Brain microvascular endothelial cell (primary cell): ENCODE results near the gene COL6A5.
A peak's percentile ranks its signal among the peaks of the same experiment; 100 is the strongest.

Source experiments
- DNase-seq: peaks from one replicate; pipeline ENCODE4 v3.0.0-alpha.2; 2020
- H3K27ac ChIP-seq: fragments of 250-450 bp; sonication (Bioruptor Pico); 2 replicates; pipeline ENCODE4 v1.5.1; 2020; ENCODE audit warnings: mild to moderate bottlenecking, moderate library complexity
- H3K27me3 ChIP-seq: fragments of 250-450 bp; sonication (Bioruptor Pico); replicated peaks from 2 replicates; pipeline ENCODE4 v1.5.1; 2020; ENCODE audit warnings: mild to moderate bottlenecking
- H3K36me3 ChIP-seq: fragments of 250-450 bp; sonication (Bioruptor Pico); replicated peaks from 2 replicates; pipeline ENCODE4 v1.5.1; 2020; ENCODE audit warnings: mild to moderate bottlenecking
- H3K4me3 ChIP-seq: 2 replicates; pipeline ENCODE4 v1.5.1; 2011; ENCODE audit warnings: low read depth, mild to moderate bottlenecking, control low read depth, low read length, moderate library complexity
- CTCF ChIP-seq: IDR thresholded peaks from 2 replicates; pipeline ENCODE4 v1.5.1; 2011; ENCODE audit warnings: low read depth, mild to moderate bottlenecking, moderate library complexity, low read length, control low read depth, inconsistent platforms; ENCODE audit errors: missing control alignments
- in situ Hi-C: cut with HindIII; loops from 2 replicates; pipeline ENCODE4 v1.10.0; 2017; ENCODE audit warnings: low sequenced_read_pairs, low pct_ligation_motif_present

Gene COL6A5

GRCh38 chr3:130354430-130354829 lies 9.0 kb downstream of the COL6A5 start:
- Histone ChIP-seq H3K36me3 (no peaks in the 10 kb centered on the region), H3K27me3 (no peaks in the 10 kb centered on the region), H3K27ac (no peak overlapping the region), H3K4me3 (no peak overlapping the region)
- TF ChIP-seq CTCF: no peak
- in situ Hi-C loops: no loop called here
- no peak for DNase-seq

GRCh38 chr3:130374033-130374432 lies 28.6 kb downstream of the COL6A5 start:
- H3K27ac ChIP-seq: no peak overlapping the region
- TF ChIP-seq CTCF: no peak
- no peak for DNase-seq
- no peaks in the 10 kb centered on the region for H3K27me3 ChIP-seq
- H3K4me3 ChIP-seq: no peak overlapping the region
- in situ Hi-C loops: no loop called here
- H3K36me3 ChIP-seq: no peaks in the 10 kb centered on the region

DNA sequence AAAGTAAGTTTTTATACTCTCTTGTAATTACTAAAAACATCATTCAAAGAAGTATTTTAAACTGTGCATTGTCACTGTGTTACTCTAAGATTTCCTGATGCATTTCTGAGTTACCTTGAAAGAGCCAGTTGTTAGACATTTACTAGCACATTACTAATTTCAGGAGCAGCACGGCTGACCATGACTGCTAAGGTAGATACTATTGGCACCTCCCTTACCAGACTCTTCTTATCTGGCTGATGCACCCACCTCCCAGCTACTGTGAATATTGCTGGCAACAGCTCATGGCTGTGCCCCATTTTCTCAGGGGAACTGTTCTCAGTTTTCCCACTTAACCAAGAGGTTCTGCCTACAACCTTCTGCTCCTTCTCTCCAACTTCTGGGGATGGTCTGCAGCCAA lies 29.4 kb downstream of the COL6A5 start:
- no peak overlapping the region for H3K4me3 ChIP-seq
- TF ChIP-seq CTCF: no peak
- H3K36me3 ChIP-seq: no peaks in the 10 kb centered on the region
- no peak overlapping the region for H3K27ac ChIP-seq
- no peak for DNase-seq
- in situ Hi-C loops: no loop called here
- no peaks in the 10 kb centered on the region for H3K27me3 ChIP-seq

DNA sequence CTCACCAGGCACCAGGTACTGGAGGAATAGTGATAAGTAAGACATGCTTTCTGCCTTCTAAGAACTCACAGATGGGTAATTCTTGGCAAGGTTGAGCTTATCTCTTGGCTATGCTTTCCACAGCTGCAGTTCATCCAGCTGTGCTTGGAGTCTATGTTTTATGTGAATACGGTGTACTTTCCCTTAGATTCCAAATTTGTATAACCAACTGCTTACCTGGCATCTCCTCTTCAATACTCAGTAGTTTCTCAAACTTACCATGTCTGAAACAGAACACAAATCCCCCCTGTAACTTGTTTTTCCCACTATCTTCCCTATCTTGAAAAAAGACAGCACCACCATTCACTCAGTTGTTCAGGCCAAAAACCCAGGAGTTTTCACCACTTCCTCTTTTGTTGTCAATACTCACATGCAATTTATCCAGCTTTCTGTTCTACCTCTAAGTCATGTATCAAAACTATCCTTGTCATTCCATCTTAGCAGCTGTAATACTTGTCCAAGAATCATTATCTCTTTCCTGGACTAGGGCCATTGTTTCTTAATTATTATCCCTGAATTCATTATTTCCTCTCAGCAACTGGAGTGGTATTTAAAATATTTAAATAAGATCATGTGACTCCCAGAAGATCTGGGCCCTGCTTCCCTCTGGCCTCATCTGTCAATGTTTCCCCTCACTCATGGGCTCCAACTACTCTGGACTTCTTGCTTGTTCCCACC lies 32.6 kb downstream of the COL6A5 start:
- DNase-seq: no peak
- no peaks in the 10 kb centered on the region for H3K36me3 ChIP-seq
- H3K4me3 ChIP-seq: no peak overlapping the region
- H3K27me3 ChIP-seq: no peaks in the 10 kb centered on the region
- no peak overlapping the region for H3K27ac ChIP-seq
- in situ Hi-C loops: no loop called here
- TF ChIP-seq CTCF: no peak

- H3K36me3 ChIP-seq: no peaks in the 10 kb centered on the region
- H3K27me3 ChIP-seq: no peaks in the 10 kb centered on the region
- no peak for TF ChIP-seq CTCF
- H3K4me3 ChIP-seq: no peak overlapping the region
- in situ Hi-C loops: no loop called here
- no peak for DNase-seq
- no peak overlapping the region for H3K27ac ChIP-seq
Measured at GRCh38 chr3:130378677-130379191, 33.3 kb downstream of the COL6A5 start.

GRCh38 chr3:130379274-130379673 lies 33.8 kb downstream of the COL6A5 start:
- no peaks in the 10 kb centered on the region for H3K36me3 ChIP-seq
- in situ Hi-C loops: no loop called here
- no peak for TF ChIP-seq CTCF
- H3K27me3 ChIP-seq: no peaks in the 10 kb centered on the region
- no peak overlapping the region for H3K4me3 ChIP-seq
- peak; percentile 40 for DNase-seq
- no peak overlapping the region for H3K27ac ChIP-seq
